HG03135 (cell line): ENCODE measurements around the gene CFD.
"Not testable (repeated sequence)": the region's sequence is repeated elsewhere in the genome, so short reads cannot be mapped to it uniquely, and the experiment has no call there.

Experiments used
- ATAC-seq: cut with Tn5 transposase; IDR thresholded peaks from one replicate; pipeline ENCODE4 v1.9.1; 2021; ENCODE audit warnings: mild to moderate bottlenecking, moderate library complexity; ENCODE audit not compliant: unreplicated experiment

The CFD gene

DNA sequence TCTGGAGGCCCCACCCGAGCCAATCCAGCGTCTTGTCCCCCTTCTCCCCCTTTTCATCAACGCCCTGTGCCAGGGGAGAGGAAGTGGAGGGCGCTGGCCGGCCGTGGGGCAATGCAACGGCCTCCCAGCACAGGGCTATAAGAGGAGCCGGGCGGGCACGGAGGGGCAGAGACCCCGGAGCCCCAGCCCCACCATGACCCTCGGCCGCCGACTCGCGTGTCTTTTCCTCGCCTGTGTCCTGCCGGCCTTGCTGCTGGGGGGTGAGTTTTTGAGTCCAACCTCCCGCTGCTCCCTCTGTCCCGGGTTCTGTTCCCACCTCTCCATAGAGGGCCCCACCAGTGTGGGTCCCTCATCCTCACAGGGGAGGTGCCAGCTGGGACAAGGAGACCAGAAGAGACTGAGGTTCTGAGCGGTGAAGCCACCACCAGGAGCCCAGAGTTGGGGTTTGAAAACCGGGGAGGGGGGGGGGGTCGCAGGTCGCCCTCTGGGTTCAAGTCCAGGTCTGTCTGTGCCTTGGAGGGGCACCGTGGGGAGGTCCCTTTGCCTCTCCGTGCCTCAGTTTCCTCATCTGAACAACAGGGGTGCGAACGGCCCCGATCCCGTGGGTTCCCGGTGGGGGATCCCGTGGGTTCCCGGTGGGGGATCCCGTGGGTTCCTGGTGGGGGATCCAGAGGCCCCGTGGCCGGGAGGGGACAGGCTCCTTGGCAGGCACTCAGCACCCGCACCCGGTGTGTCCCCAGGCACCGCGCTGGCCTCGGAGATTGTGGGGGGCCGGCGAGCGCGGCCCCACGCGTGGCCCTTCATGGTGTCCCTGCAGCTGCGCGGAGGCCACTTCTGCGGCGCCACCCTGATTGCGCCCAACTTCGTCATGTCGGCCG lies 7.1 kb upstream of the CFD start, which contains the start of gene ELANE:
TSS of gene ELANE (plus strand) at position 168 of the 878 bp plus-strand sequence. CDS start at position 194, 26 bp downstream.
- no peak for ATAC-seq

- no peak for ATAC-seq
These were observed 6.4 kb upstream of the CFD start for GRCh38 chr19:853014-853585.

GRCh38 chr19:853614-854220 lies 5.7 kb upstream of the CFD start:
- ATAC-seq: not testable (repeated sequence)

GRCh38 chr19:854549-854948 lies 4.9 kb upstream of the CFD start:
- no peak for ATAC-seq

GRCh38 chr19:855142-855541 lies 4.3 kb upstream of the CFD start:
- no peak for ATAC-seq

DNA sequence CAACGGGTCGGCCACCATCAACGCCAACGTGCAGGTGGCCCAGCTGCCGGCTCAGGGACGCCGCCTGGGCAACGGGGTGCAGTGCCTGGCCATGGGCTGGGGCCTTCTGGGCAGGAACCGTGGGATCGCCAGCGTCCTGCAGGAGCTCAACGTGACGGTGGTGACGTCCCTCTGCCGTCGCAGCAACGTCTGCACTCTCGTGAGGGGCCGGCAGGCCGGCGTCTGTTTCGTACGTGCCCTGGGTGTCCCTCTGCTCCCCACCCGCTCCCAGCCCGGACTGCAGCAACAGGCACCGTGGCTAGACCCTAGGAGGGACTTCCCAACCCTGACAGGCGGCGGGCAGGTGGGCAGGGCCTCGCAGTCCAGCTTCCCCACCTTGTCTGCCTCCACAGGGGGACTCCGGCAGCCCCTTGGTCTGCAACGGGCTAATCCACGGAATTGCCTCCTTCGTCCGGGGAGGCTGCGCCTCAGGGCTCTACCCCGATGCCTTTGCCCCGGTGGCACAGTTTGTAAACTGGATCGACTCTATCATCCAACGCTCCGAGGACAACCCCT lies 3.8 kb upstream of the CFD start:
- no peak for ATAC-seq

- no peak for ATAC-seq
These were observed 1.2 kb upstream of the CFD start for GRCh38 chr19:858284-858683.

GRCh38 chr19:861141-861755 lies 1.8 kb downstream of the CFD start:
- no peak for ATAC-seq

GRCh38 chr19:861756-862580 lies 2.5 kb downstream of the CFD start:
- no peak for ATAC-seq

GRCh38 chr19:862581-863314 lies 3.3 kb downstream of the CFD start:
- no peak for ATAC-seq

DNA sequence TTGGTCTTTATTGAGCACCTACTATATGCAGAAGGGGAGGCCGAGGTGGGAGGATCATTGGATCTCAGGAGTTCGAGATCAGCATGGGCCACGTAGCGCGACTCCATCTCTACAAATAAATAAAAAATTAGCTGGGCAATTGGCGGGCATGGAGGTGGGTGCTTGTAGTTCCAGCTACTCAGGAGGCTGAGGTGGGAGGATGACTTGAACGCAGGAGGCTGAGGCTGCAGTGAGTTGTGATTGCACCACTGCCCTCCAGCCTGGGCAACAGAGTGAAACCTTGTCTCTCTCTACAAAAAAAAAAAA lies 3.8 kb downstream of the CFD start:
- no peak for ATAC-seq

GRCh38 chr19:866769-867300 lies 7.4 kb downstream of the CFD start:
- ATAC-seq: no peak

GRCh38 chr19:867301-867793 lies 7.9 kb downstream of the CFD start:
- ATAC-seq: no peak

DNA sequence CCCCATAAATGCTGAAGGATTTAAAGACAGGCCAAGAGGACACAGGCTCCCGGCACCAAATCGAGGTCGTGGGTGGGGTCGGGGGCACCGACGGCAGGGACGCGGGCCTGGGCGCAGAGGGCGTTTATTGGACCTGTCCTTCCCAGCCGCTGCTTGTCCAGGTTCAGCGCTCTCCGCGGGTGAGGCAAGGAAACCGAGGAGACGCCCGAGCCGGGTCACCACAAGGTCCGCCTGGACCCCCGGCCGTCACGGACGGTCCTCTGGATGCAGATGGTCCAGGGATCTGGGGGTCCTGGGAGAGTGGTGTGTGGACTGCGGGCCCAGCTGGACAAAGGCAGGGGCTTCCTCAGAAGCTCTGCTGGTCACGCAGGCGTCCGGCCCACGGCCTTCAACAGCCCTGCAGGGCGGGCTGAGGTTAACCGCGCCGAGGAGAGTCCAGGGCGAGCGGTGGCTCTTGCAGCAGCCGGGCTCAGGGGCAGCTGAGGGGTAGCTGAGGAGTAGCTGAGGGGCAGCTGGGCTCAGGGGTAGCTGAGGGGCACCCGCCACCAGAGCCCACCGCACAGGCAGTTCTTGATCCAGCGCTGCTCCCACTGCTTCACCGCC lies 8.5 kb downstream of the CFD start:
- no peak for ATAC-seq

GRCh38 chr19:868458-869244 lies 9.2 kb downstream of the CFD start:
- no peak for ATAC-seq

DNA sequence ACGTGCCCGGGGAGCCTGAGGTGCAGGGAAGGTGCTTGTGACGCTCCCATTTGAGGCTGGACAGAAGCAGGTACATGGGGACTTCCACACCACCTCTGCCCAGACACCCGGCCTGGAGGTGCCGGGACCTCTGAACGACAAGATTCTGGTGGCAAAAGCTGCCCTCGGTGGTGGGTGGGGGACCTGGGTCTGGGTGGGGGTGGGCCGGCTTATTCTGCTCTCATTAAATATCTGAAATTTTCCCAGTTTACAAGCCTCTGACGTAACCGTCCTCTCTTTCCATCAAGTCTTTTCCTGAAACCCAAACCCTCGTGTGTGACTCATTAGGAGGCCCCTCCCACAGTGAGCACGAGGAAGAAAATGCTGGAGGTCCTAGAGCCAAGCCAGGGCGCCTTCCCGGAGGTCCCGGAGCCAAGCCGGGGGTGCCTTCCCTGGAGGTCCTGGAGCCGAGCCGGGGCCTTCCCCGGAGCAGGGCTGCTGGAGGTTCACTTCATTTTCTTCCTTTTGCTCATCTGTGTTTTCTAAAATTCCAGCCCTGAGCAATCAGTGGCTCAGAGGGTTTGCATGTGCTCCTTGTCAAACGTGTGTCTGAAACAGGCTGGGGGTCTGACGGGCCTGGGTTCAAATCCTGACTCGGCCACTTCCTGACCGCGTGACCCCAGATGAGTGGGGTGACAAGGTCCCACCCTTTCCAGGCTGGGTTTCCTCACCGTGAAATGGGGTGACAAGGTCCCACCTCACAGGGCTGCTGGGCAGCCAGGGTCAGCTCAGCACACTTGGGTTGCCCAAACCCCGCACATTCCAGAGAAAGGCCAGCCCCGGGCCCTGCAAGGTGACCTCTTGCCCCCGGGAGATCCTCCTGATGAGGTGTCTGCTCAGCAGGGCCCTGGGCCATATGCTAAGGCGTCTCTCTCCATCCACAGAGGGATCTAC lies 10.0 kb downstream of the CFD start:
- ATAC-seq: no peak

GRCh38 chr19:870314-870713 lies 10.8 kb downstream of the CFD start:
- no peak for ATAC-seq
